GDM1 (cell line): ENCODE results near the gene CAPNS1.

ENCODE experiments used
- DNase-seq: peaks from one replicate; lab custom pipeline; 2025; lab: John Stamatoyannopoulos, UW

CAPNS1 gene

DNA sequence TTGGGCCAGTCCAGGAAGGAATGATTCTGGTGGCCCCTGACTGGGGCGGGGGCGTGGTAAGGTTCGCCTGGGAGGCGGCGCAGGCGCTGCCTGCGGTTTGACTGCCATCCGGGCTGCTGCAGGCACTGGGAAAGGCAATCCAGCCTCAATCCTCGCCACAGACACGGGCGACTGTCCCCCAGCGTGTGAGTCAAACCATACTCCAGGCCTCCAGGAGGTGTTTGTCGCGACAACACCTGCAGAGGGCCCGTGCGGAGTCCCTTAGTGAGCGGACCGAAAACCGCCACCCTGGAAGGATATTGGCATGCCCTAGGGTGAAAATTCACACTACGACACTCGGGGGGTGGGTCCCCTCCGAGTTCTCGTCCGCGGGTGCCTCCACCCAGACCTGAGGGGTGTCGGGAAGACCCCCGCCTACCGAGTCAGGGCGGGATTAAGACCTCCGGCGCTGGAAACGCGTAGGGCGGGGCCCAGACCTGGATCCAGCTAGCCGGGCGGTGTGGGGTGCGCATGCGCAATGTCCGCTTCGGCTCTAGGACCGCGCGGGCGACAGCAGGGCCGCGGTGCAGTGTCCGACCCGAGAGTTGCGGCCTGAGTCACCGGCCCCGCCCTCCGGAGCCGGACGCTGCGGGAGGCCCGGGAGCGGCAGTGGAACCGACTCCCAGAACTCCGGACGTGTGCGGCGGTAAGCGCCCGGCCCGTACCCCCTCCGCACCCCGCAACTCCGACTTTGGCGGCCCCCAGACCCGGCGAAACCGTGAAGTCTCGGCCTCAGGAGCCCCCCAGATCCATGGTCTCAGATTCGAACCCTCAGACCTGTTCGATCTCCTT is at the start of gene CAPNS1:
TSS of gene CAPNS1 (plus strand) at position 594 of the 831 bp plus-strand sequence. CDS start 946 bp downstream, outside the sequence.
- DNase-seq = peak; percentile 97

DNA sequence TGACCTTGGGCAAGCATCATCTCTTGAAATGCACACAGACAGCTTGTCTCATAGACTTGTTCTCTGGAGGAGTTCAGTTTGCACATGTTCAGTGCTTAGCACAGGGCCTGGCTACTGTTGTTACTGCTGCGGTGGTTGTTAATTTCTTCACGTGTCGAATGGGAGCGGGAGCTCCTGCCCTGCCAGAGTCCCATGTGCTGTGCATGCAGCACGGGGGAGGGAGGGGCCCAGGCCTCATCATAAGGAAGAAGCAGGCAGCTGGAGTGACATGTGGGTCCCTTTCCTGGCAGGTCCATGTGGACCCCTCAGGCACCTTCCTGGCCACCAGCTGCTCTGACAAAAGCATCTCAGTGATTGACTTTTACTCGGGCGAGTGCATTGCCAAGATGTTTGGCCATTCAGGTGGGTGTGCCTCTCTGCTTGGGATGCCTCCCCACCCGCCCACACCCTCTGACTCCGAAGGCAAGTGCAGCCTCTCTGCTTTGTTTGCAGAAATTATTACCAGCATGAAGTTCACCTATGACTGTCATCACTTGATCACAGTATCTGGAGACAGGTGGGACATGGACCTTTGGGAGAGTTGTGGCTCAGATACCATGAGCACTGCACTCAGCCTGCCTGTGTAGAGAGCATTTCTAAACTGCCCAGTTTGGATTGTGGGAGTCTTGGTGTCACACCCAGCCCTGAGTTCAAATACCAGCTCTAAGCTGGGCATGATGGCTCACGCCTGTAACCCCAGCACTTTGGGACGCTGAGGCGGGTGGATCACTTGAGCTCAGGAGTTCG is 48.8 kb upstream of the CAPNS1 start:
- no peak for DNase-seq

DNA sequence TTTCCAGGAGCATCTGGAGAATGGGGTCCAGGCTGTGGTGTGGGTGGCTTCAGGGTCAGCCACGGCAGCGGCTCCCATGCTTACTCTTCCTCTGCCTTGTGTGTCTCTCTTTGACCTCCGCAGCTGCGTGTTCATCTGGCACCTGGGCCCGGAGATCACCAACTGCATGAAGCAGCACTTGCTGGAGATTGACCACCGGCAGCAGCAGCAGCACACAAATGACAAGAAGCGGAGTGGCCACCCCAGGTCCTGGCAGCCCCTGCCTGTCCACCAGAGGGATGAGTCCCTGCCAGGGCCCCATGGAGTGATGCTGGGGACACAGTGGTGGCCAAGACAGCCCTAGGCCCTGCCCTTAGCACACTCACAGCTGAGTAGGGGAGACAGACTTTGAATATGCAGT is 47.3 kb upstream of the CAPNS1 start:
- no peak for DNase-seq

DNA sequence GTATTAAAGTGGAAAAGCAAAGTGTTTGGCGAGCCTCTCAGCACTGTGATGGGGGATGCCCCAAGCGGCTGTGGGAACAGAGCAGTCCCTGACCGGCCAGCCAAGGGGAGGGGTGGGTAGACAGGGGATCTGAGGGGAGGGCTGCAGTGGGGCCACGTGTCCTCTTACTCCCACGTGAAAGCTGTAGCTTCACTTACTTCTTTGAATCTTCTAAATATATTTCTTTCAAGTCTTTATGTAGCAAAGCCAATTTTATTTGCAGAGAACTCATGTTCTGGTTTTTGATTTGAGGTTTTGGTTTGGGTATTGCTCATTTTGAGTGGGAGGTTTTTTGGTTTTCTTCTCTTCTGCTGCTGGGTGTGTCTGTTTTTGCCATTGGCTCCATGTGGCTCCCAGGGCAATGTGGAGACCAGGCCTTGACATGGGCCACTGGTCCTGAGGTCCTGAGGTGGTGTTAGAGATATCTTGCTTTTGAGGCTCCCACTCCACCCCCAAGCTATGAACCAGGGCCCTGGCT is 46.7 kb upstream of the CAPNS1 start:
- DNase-seq = no peak

DNA sequence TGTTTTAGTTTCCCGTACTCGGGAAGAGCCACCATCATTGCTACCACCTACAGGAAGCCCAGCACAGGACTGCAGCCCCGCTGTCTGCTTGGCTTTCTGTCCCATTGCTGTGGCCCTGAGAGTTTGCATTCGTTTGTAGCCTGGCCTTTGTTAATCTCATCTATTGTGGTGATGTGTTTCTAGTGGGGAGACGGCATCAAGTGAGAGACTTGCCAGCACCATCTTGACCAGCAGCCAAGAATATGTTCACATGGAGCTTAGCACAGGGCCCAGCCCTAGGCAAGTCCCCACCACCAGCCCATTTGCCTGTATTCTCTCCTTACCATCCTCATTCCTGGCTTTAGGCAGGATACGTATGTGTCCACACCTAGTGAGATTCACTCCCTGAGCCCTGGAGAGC is 46.2 kb upstream of the CAPNS1 start:
- no peak for DNase-seq

DNA sequence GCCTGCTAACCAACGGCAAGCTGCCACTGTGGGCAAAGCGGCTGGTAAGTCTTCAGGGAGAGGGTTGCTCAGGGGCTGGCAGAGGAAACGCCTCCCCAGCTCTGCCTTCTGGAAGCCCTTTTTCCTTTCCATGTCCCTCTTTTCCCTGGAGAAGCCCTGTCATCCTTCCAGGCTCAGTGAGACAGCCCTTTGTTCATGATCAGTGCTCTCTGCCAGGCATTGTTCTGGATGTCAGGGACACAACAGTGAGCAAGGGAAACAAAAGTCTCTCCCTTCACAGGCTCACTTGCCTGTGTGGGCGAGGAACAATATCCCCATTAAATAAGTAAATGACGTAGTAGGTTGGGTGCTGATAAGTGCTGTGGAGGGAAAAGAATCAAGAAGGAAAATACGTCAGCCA is 42.8 kb upstream of the CAPNS1 start:
- no peak for DNase-seq

DNA sequence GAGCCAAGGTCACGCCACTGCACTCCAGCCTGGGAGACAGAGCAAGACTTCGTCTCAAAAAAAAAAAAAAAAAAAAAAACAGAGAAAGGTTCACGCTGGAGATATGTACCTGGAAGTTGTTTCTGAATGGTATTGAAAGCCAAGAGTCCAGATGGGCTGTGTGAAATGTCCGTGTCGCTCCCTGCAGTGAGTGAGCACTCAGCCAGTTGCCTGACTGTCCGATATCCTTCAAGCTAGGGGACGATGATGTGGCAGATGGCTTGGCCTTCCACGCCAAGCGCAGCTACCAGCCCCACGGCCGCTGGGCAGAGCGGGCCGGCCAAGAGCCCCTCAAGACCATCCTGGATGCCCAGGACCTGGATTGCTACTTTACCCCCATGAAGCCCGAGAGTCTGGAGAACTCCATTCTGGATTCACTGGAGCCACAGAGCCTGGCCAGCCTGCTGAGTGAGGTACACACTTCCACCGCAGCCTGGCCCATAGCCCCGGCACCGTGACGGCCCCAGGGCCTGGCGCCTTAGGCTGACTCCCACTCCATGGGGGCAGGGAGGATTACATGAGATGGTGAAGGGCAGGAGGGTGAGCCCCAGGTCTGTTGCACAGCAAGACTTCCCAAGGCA is 40.6 kb upstream of the CAPNS1 start:
- DNase-seq = no peak

DNA sequence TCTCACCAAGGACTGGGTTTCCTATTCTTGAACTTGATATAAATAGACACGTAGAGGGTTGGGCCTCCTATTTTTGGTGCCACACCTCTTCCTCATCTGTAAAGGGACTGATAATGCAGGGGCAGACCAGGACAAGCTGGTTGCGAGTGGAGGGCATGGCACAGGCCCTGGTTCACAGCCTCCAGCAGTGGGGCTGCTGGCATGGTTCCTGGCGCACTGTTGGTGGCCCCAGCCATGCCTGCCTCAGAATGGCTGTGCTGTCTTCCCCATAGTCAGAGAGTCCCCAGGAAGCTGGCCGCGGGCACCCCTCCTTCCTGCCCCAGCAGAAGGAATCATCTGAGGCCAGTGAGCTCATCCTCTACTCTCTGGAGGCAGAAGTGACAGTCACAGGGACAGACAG is 39.4 kb upstream of the CAPNS1 start:
- no peak for DNase-seq

DNA sequence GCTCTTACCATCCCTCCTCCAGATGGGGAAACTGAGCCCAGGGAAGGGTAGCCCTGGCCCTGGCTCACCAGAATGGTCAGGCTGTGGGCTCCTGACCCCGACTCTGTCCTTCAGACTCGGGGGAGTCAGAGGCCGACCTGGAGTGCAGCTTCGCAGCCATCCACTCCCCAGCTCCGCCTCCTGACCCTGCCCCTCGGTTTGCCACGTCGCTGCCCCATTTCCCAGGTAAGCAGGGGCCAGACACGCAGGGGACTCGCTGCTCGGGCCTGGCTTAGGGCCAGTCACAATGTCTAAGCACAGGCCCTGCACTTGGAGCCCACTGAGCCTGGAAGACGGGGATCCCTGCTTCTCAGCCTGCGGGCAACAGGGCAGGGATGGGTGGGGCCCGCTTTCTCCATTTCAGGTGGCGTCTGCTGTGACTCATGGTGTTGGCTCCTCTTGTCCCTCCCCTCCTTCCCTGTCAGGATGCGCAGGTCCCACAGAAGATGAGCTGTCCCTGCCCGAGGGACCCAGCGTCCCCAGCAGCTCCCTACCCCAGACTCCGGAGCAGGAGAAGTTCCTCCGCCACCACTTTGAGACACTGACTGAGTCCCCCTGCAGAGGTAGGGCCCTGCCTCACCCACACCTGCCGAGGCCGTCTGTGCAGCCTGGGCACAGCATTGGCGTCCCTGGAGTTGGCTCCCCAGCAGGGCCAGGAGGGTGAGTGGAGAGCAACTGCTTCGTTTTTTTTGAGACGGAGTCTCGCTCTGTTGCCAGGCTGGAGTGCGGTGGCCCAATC is 38.1 kb upstream of the CAPNS1 start:
- no peak for DNase-seq

DNA sequence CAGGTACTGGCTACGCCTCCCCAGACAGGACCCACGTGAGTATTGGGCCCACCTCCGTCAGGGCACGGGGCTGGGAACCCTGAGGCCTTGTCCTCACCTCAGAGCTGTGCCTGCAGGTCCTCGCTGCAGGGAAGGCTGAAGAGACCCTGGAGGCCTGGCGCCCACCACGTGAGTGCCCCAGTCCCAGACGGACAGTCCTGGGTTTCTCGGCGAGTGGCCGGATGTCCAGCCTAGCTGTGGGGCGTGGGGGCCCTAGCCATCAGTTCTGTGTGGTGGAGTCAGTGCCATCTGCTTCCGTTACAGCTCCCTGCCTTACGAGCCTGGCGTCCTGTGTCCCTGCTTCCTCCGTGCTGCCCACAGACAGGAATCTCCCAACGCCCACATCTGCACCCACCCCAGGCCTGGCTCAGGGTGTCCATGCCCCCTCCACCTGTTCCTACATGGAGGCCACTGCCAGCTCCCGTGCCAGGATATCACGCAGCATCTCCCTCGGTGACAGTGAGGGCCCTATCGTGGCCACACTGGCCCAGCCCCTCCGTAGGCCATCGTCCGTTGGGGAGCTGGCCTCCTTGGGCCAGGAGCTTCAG is 36.7 kb upstream of the CAPNS1 start:
- DNase-seq = no peak

DNA sequence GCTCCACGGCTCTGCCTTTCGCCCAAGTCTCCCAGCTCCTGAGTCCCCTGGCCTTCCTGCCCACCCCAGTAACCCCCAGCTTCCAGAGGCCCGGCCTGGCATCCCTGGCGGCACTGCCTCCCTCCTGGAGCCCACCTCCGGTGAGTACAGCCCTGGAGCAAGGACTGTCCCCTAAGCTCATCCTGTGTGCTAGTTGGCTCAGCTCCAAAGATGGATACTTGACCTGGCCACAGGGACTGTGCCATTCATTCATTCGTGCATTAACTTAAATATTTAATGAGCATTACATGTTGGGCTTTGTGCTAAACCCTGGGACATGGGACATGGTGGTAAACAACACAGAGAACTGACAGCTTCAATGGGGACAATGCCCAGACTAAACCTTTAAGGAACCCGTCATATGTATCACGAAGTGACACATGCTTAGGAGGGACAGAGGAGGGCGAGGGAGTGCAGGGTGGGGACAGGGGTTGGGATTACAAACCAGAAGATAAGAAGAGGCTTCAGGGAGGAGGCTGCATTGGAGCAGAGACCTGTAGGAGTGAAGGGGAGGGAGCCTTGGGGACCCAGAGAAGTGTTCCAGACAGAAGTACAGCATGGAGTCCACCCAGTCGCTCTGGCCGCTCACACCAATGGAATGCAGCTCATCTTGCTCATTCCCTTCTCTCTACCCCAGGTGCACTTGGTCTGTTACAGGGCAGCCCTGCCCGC is 35.9 kb upstream of the CAPNS1 start:
- no peak for DNase-seq

DNA sequence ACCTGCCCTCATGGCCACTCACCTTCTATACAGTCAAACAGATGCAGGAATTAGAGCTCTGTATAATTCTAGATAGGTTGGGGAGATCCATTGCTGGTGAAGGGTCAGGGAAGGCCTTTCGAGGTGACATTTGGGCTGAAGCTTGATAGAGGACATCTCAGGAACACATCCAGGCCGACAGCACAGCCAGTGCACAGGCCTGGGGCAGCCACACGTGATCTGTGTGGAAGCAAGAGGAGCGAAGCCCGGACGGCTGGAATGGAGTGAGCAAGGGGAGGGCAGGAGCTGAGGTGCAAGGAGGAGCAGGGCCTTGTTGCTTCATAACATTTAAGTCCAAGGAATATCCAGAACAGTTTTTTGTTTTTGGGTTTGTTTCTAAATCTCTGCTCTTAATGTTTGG is 33.4 kb upstream of the CAPNS1 start:
- DNase-seq = no peak

DNA sequence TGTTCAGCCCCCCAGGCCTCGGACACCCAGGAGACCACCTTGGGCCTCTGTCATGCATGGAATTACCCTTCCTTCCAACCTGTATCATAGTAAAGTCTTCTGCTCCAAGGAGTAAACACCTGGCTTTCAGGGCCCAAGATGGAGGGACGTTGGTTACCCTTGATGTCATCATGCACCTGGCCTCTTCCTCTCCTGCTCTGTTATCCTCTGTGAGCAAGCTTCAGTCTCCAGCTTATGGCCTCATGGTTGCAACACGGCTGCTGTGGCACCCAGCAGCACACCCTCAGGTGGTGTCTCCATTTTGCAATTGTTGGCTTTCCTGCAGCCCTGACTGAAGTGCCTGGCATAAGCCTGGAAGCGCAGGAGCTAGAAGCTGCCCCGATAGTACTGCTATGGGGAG is 32.9 kb upstream of the CAPNS1 start:
- no peak for DNase-seq

DNA sequence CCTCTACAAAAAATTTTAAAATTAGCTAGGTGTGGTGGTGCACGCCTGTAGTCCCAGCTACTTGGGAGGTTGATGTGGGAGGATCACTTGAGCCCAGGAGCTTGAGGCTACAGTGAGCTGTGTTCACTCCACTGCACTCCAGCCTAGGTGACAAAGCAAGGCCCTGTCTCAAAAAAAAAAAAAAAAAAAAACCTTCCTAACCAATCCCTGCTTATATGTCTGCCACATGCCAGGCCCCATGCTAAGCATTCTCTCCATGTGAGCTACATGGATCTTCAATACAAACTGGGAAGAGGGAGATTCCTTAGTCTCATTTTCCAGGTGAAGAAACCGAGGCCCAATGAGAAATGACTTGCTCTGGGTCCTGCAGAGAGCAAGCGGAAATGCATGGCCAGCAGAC is 31.2 kb upstream of the CAPNS1 start:
- DNase-seq = no peak

DNA sequence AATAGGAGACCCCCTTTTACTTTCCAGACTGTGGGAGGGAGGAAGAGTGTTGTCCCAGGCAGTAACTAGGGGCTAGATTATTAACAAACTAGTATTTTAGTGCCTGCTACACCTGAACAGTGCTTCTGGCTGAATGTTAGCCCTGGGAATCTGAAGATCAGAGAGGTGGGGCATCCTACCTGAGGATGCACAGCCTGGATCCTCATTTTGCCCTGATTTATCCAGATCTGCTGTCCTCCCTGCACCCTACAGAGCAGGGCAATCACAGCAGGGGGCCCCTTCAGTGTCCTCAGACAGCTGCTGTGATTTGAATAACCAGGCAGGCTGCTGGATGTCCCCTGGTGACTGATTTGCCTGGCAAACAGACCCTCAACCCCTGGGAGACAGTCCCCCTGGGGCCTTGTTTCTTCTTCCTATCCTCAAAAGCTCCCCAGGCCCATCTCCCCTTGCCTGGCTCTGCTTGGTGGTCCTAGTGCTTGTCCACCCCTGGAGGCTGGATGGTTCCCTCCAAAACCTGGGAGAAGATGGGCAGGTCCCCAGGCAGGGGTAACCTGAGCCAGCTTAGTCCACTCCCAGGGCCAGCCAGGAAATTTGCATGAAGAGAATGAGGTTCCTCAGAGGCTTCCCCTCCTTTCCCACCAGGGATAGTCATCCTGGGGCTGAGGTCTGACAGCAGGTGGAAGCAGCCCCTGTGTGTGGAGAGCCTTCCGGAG is 29.2 kb upstream of the CAPNS1 start, which contains the start of gene OVOL3:
TSS of gene OVOL3 (plus strand) at position 657 of the 713 bp plus-strand sequence. CDS start 60 bp downstream, outside the sequence.
- no peak for DNase-seq

DNA sequence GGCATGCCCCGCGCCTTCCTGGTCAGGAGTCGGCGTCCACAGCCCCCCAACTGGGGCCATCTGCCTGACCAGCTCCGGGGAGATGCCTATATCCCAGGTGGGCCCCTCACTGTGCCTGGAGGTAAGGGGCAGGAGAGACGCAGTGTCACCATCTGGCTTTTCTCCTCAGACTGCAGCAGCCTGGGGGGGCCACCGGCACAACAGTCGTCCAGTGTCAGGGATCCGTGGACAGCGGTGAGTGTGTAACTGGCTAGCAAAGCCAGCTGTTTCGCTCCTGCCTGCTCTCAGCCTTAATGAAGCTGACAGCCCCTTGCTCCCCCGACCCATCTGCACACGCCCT is 28.7 kb upstream of the CAPNS1 start:
- no peak for DNase-seq

DNA sequence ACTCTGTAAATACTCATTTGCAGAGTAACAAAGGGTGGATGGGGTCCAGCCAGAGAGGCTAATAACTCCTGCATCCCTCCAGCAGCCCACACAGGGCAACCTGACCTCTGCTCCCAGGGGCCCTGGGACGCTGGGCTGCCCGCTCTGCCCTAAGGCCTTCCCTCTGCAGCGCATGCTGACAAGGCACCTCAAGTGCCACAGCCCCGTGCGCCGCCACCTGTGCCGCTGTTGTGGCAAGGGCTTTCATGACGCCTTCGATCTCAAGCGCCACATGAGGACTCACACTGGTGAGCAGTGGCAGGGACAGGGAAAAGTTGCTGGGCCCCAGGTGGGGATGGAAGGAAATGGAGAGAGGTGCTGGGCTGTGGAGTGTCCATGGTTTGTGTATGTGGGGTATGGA is 27.2 kb upstream of the CAPNS1 start:
- no peak for DNase-seq

DNA sequence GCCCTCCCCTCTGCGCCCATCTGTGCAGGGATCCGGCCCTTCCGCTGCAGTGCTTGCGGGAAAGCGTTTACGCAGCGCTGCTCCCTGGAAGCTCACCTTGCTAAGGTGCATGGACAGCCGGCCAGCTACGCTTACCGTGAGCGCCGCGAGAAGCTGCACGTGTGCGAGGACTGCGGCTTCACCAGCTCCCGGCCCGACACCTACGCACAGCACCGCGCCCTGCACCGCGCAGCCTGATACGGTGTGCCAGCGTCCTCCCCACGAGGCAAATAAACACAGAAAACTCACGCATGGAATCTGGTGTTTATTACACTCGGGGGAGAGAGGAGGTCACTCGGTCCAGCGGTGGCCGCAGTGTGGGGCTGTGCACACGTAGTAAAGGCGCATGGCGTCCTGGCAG is 26.4 kb upstream of the CAPNS1 start:
- DNase-seq = no peak

DNA sequence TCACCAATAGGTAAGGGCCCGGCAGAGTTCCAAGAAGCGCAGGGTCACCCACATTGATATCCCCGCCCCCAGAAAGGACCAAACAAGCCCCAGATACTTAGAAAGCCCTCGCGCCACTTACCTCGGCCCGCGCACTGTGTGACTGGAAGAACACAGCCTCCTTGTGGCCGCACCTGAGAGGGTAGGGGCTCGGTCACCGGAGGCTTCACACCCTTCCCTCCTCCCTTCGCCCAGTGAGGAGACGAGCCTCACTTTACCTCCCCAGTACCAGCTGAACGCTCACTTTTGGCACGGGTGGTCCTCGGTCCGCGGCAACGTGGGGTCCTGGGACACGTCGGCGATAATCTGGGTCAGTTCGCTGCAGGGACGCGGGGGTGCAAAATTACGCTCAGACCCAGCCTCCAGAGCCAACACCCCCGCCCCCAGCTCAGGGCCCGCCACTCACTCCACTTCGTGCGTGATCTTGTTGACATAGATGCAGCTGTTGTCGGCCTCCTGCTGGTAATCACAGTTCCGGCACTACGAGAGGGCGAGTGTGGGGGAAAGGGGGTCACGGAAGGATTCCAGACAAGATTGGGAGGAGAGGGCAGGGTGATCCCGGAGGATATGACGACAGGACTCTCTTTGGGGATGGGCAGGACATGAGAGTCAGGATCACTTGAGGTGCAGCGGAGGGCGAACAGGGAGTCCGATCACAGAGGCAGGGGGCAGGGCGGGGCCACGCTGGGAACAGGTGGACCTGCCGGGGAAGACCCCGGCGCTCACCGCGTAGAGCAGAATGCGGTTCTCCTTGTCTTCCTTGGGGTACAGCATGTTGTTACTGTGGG is 25.8 kb upstream of the CAPNS1 start:
- no peak for DNase-seq
